H1 (cell line): Measurements from ENCODE around the gene LARP4. TPM values are rescaled to one million over a fixed set of nuclear protein-coding genes. Genes with fewer than 3 reads are reported as not detected.
"Not testable (repeated sequence)": the region's sequence is repeated elsewhere in the genome, so short reads cannot be mapped to it uniquely, and the experiment has no call there.

Source experiments
- CTCF ChIA-PET: fragments of 300-600 bp; sonication (Branson Sonifier 250); formaldehyde crosslinking; loops from one replicate; lab custom pipeline; 2021; ENCODE audit not compliant: partially characterized antibody; lab: Charles Lee
- POLR2A ChIA-PET: fragments of 300-600 bp; sonication (Branson Sonifier 250); formaldehyde crosslinking; loops from one replicate; lab custom pipeline; 2021; ENCODE audit warnings: inconsistent platforms; ENCODE audit not compliant: partially characterized antibody; lab: Charles Lee
- DNase-seq, 2 experiments: peaks; one replicate each; pipeline versions ENCODE4 v3.0.0 to v3.0.0-alpha.2; 2010 to 2022; ENCODE audit warnings: low spot score in 2 of 2, low read depth in 1 of 2, mixed read lengths in 1 of 2
- FAIRE-seq: peaks from 2 replicates; lab custom pipeline; 2011; peaks lifted over from hg19 to GRCh38; lab: Jason Lieb, UNC
- H2AFZ ChIP-seq: 2 replicates; pipeline ENCODE4 v1.8.1; 2012; ENCODE audit warnings: low read length, inconsistent platforms
- H2AK5ac ChIP-seq: 2 replicates; pipeline ENCODE4 v1.6.1; 2013; ENCODE audit warnings: low read depth, low read length
- H2BK120ac ChIP-seq: replicated peaks from 2 replicates; pipeline ENCODE3; 2013; ENCODE audit warnings: low read depth, low read length, inconsistent platforms
- H2BK12ac ChIP-seq: 2 replicates; pipeline ENCODE4 v1.6.1; 2013; ENCODE audit warnings: low read depth, low read length
- H2BK15ac ChIP-seq: 2 replicates; pipeline ENCODE4 v1.6.1; 2013; ENCODE audit warnings: low read length
- H2BK20ac ChIP-seq: 2 replicates; pipeline ENCODE4 v1.6.1; 2013; ENCODE audit warnings: low read length
- H2BK5ac ChIP-seq: 2 replicates; pipeline ENCODE4 v1.6.1; 2013; ENCODE audit warnings: low read depth, low read length
- H3K14ac ChIP-seq: 2 replicates; pipeline ENCODE4 v1.6.1; 2013; ENCODE audit warnings: inconsistent platforms; ENCODE audit not compliant: insufficient read length
- H3K18ac ChIP-seq: 2 replicates; pipeline ENCODE4 v1.6.1; 2013; ENCODE audit warnings: low read length; ENCODE audit errors: extremely low read depth
- H3K23ac ChIP-seq: 2 replicates; pipeline ENCODE4 v1.6.1; 2013; ENCODE audit warnings: inconsistent platforms; ENCODE audit not compliant: insufficient read length
- H3K23me2 ChIP-seq: 2 replicates; pipeline ENCODE4 v1.6.1; 2013; ENCODE audit warnings: low read depth, low read length
- H3K27ac ChIP-seq: 2 replicates; pipeline ENCODE4 v1.6.1; 2011; ENCODE audit warnings: low read depth, low read length, inconsistent platforms
- H3K27me3 ChIP-seq, 4 experiments: replicated peaks in 1 of 4; 1 replicate in 1 of 4; 2 replicates in 3 of 4; pipeline versions ENCODE4 v1.6.1 to v1.8.1; 2011 to 2013; ENCODE audit warnings: low read length in 3 of 4, mild to moderate bottlenecking in 3 of 4, inconsistent platforms in 2 of 4, mixed read lengths in 2 of 4, moderate library complexity in 1 of 4; ENCODE audit not compliant: control insufficient read depth in 3 of 4, insufficient read depth in 3 of 4; ENCODE audit errors: extremely low read depth in 1 of 4
- H3K36me3 ChIP-seq, 4 experiments: 2 replicates each; pipeline versions ENCODE4 v1.6.1 to v1.8.1; 2011 to 2013; ENCODE audit warnings: mild to moderate bottlenecking in 4 of 4, low read length in 3 of 4, moderate library complexity in 2 of 4, control low read depth in 1 of 4, inconsistent platforms in 1 of 4; ENCODE audit not compliant: insufficient read depth in 4 of 4, control insufficient read depth in 2 of 4
- H3K4ac ChIP-seq: replicated peaks from 2 replicates; pipeline ENCODE3; 2013; ENCODE audit warnings: low read length, low read depth, mixed read lengths, inconsistent platforms; ENCODE audit not compliant: insufficient read length
- H3K4me1 ChIP-seq, 4 experiments: replicated peaks in 1 of 4; 1 replicate in 1 of 4; 2 replicates in 3 of 4; pipeline versions ENCODE4 v1.6.1 to v1.8.1; 2011 to 2013; ENCODE audit warnings: low read length in 3 of 4, inconsistent platforms in 2 of 4, mixed read lengths in 1 of 4; ENCODE audit not compliant: insufficient read depth in 4 of 4, control insufficient read depth in 3 of 4
- H3K4me2 ChIP-seq, 2 experiments: 2 replicates each; pipeline versions ENCODE4 v1.6.1 to v1.8.1; 2011 to 2013; ENCODE audit warnings: low read depth in 2 of 2, low read length in 2 of 2, control low read depth in 1 of 2, inconsistent platforms in 1 of 2, mild to moderate bottlenecking in 1 of 2; ENCODE audit not compliant: insufficient read depth in 1 of 2
- H3K4me3 ChIP-seq, 4 experiments: fragments of 200-600, 300-600 bp in 1 of 4; sonication (generic), shearing (Covaris generic), sonication (Bioruptor Twin) in 1 of 4; 2 replicates each; pipeline versions ENCODE4 v1.5.1 to v1.8.1; 2011 to 2016; ENCODE audit warnings: low read length in 4 of 4, low read depth in 3 of 4, control low read depth in 2 of 4, inconsistent platforms in 2 of 4, mild to moderate bottlenecking in 2 of 4, mixed read lengths in 1 of 4, moderate library complexity in 1 of 4; ENCODE audit not compliant: insufficient read depth in 2 of 4; ENCODE audit errors: extremely low read depth in 1 of 4
- H3K56ac ChIP-seq: replicated peaks from 2 replicates; pipeline ENCODE3; 2013; ENCODE audit warnings: low read depth, mild to moderate bottlenecking, mixed read lengths, low read length, inconsistent platforms; ENCODE audit not compliant: insufficient read length
- H3K79me1 ChIP-seq: 2 replicates; pipeline ENCODE4 v1.6.1; 2013; ENCODE audit warnings: low read depth, low read length, control low read depth
- H3K79me2 ChIP-seq, 2 experiments: 2 replicates each; pipeline versions ENCODE4 v1.6.1 to v1.8.1; 2012 to 2013; ENCODE audit warnings: low read length in 2 of 2, mild to moderate bottlenecking in 2 of 2, inconsistent platforms in 1 of 2; ENCODE audit not compliant: insufficient read depth in 2 of 2, control insufficient read depth in 1 of 2
- H3K9ac ChIP-seq, 4 experiments: replicated peaks in 1 of 4; 1 replicate in 1 of 4; 2 replicates in 3 of 4; pipeline versions ENCODE4 v1.6.1 to v1.8.1; 2011 to 2013; ENCODE audit warnings: low read depth in 3 of 4, low read length in 3 of 4, control low read depth in 2 of 4, mild to moderate bottlenecking in 2 of 4, moderate library complexity in 2 of 4, inconsistent platforms in 1 of 4; ENCODE audit errors: extremely low read depth in 1 of 4
- H3K9me3 ChIP-seq, 2 experiments: 2 replicates each; pipeline versions ENCODE4 v1.6.1 to v1.8.1; 2012 to 2013; ENCODE audit warnings: mild to moderate bottlenecking in 2 of 2, moderate library complexity in 2 of 2, control low read depth in 1 of 2, inconsistent platforms in 1 of 2, low read depth in 1 of 2, low read length in 1 of 2, mixed read lengths in 1 of 2; ENCODE audit not compliant: insufficient read depth in 2 of 2
- H4K20me1 ChIP-seq, 2 experiments: replicated peaks in 1 of 2; 2 replicates each; pipeline versions ENCODE3 to v1.8.1; 2011 to 2013; ENCODE audit warnings: inconsistent platforms in 2 of 2, low read length in 2 of 2, mild to moderate bottlenecking in 1 of 2; ENCODE audit not compliant: insufficient read depth in 2 of 2, control insufficient read depth in 1 of 2
- H4K5ac ChIP-seq: 2 replicates; pipeline ENCODE4 v1.6.1; 2013; ENCODE audit warnings: low read length, low read depth, mixed read lengths, inconsistent platforms; ENCODE audit not compliant: insufficient read length
- H4K8ac ChIP-seq: 2 replicates; pipeline ENCODE4 v1.8.0; 2013; ENCODE audit warnings: mild to moderate bottlenecking, moderate library complexity, low read length, inconsistent platforms; ENCODE audit not compliant: insufficient read depth; ENCODE audit errors: extremely low read depth
- H4K91ac ChIP-seq: replicated peaks from 2 replicates; pipeline ENCODE3; 2013; ENCODE audit warnings: low read length, mixed read lengths, inconsistent platforms; ENCODE audit not compliant: insufficient read length
- CTCF ChIP-seq, 3 experiments: IDR thresholded peaks; 1 replicate in 2 of 3; 2 replicates in 1 of 3; pipeline versions ENCODE4 v1.5.1 to v1.6.1; 2011; ENCODE audit warnings: low read length in 3 of 3, mild to moderate bottlenecking in 3 of 3, inconsistent platforms in 2 of 3, low read depth in 1 of 3, moderate library complexity in 1 of 3; ENCODE audit not compliant: insufficient read depth in 1 of 3; ENCODE audit errors: control extremely low read depth in 1 of 3
- WGBS, 2 experiments: shearing (Covaris generic) in 1 of 2; methylation state at CpG; one replicate each; pipeline versions ENCODE4 v1.1.6 to v1.1.7; 2013 to 2015; ENCODE audit warnings: low lambda C conversion rate in 2 of 2, mixed read lengths in 2 of 2, inconsistent platforms in 1 of 2, low coverage in 1 of 2, missing lambda C conversion rate in 1 of 2; ENCODE audit not compliant: insufficient replicate concordance in 2 of 2, insufficient coverage in 1 of 2, insufficient read length in 1 of 2; ENCODE audit errors: extremely low coverage in 1 of 2, missing lambda C conversion rate in 1 of 2; 5-methylcytosine and 5-hydroxymethylcytosine counted together
- polyA plus RNA-seq, 7 experiments: library from polyadenylated mRNA; depleted of rRNA in 3 of 7; stranded (reverse) in 5 of 7; unstranded in 2 of 7; fragments of >200 nt in 5 of 7; fragments of 200-250 nt in 2 of 7; gene quantifications; 1 replicate in 5 of 7; 2 replicates in 1 of 7; 4 replicates in 1 of 7; pipeline versions ENCODE4 v1.2.1 to v1.2.3, GENCODE V29; 2011 to 2013; ENCODE audit warnings: missing spikeins in 2 of 7, mixed read lengths in 2 of 7
- total RNA-seq: library from RNA; stranded (reverse); fragmentation: NEBNext Ultra II Directional; extraction: Animal tissue kit (Norgen Biotek cat#: 25700); gene quantifications from 2 replicates; pipeline ENCODE4 v1.2.1, GENCODE V29; 2021

LARP4 gene
- total and polyA plus RNA-seq, 2 of the 8 experiments (the other 6 are each of a cell fraction or from before 2014, with no cell fraction given): 12.8 to 93.9 TPM

- WGBS, 2 experiments: 87% methylated on average over 10 of the region's 10 CpGs; no CpG with 5 or more reads in 1 of the 2 experiments
- POLR2A ChIA-PET: interaction anchor here (1.2 to 2.2 kb wide), 2 partner anchors 12 to 13 kb away, joined by 3 to 7 read pairs; partner anchors contain the start of gene LARP4
Measured at GRCh38 chr12:50388793-50389192, 11.9 kb upstream of the LARP4 start.

More at GRCh38 chr12:50388793-50389192, 11.9 kb upstream of the LARP4 start:
- not testable (repeated sequence) for H2BK20ac ChIP-seq, H3K23me2 ChIP-seq, H4K20me1 ChIP-seq, H3K79me1 ChIP-seq, H3K14ac ChIP-seq, FAIRE-seq, H3K36me3 ChIP-seq, H3K9ac ChIP-seq, H3K9me3 ChIP-seq, H3K56ac ChIP-seq
- peak overlapping the region; percentile 87 for H2BK120ac ChIP-seq
- peak in 1 of 2 experiments; percentile 51 for DNase-seq
- TF ChIP-seq CTCF (IDR thresholded peaks at IDR 0.05; ENCODE audit: control extremely low read depth in 1 of 3, insufficient read depth in 1 of 3, low read depth in 1 of 3, low read length in 3 of 3): 0 out of 4 replicates have a peak, but pooled peaks of 1 of the 3 experiments have one; percentile 2
- TF ChIP-seq, all 59 proteins: peak for 1; not testable (repeated sequence) for 58
- H2BK15ac ChIP-seq, H3K27me3 ChIP-seq, H4K8ac ChIP-seq, H4K5ac ChIP-seq, H4K91ac ChIP-seq, H2AFZ ChIP-seq, H3K18ac ChIP-seq, H3K79me2 ChIP-seq, H3K27ac ChIP-seq, H3K4me1 ChIP-seq, H3K4ac ChIP-seq, H3K4me3 ChIP-seq, H2AK5ac ChIP-seq, H3K23ac ChIP-seq: not testable (repeated sequence)
- peak overlapping the region; percentile 28 to 64; a peak in 1 of 4 replicates for H3K4me2 ChIP-seq
- H2BK5ac ChIP-seq: peak overlapping the region; percentile 88; the same call in 1 of the 2 replicates
- H2BK12ac ChIP-seq: peak overlapping the region; percentile 80
- CTCF ChIA-PET: interaction anchor here (0.6 to 1.5 kb wide), 5 partner anchors 12 to 278 kb away, joined by 3 to 6 read pairs (median 4); partner anchors contain the start of gene LARP4
